Measurements from ENCODE around the gene NFATC2.
A peak's percentile ranks its signal among the peaks of the same experiment; 100 is the strongest.

Gene NFATC2

GRCh38 chr20:51460569-51461265, 81.8 kb downstream of the NFATC2 start:
- Histone ChIP-seq H3K36me3 (ENCODE audit: insufficient read depth, low read length) (no peaks in the 10 kb centered on the region), H3K27me3 (ENCODE audit: insufficient read depth, low read length) (no peaks in the 10 kb centered on the region), H2AFZ (ENCODE audit: low read length, unreplicated experiment) (no peak overlapping the region), H3K27ac (ENCODE audit: low read depth, low read length) (no peak overlapping the region), H3K79me2 (ENCODE audit: control insufficient read depth, insufficient read depth, low read length, unreplicated experiment) (no peaks in the 10 kb centered on the region), H3K4me3 (ENCODE audit: low read depth, low read length) (no peak overlapping the region), H3K4me1 (ENCODE audit: control insufficient read depth, insufficient read depth, low read length, unreplicated experiment) (peaks cover 18% of the 10 kb centered on the region)

GRCh38 chr20:51460163-51460562, 82.4 kb downstream of the NFATC2 start:
- H3K27ac ChIP-seq (ENCODE audit: low read depth, low read length) = no peak overlapping the region
- no peak overlapping the region for H3K4me3 ChIP-seq (ENCODE audit: low read depth, low read length)
- H3K36me3 ChIP-seq (ENCODE audit: insufficient read depth, low read length) = no peaks in the 10 kb centered on the region
- H2AFZ ChIP-seq (ENCODE audit: low read length, unreplicated experiment) = no peak overlapping the region
- H3K79me2 ChIP-seq (ENCODE audit: control insufficient read depth, insufficient read depth, low read length, unreplicated experiment) = no peaks in the 10 kb centered on the region
- no peaks in the 10 kb centered on the region for H3K27me3 ChIP-seq (ENCODE audit: insufficient read depth, low read length)
- H3K4me1 ChIP-seq (ENCODE audit: control insufficient read depth, insufficient read depth, low read length, unreplicated experiment) = peaks cover 18% of the 10 kb centered on the region

GRCh38 chr20:51458751-51459439, 83.6 kb downstream of the NFATC2 start:
- H3K27me3 ChIP-seq (ENCODE audit: insufficient read depth, low read length) = no peaks in the 10 kb centered on the region
- no peak overlapping the region for H3K4me3 ChIP-seq (ENCODE audit: low read depth, low read length)
- H3K36me3 ChIP-seq (ENCODE audit: insufficient read depth, low read length) = no peaks in the 10 kb centered on the region
- no peak overlapping the region for H3K27ac ChIP-seq (ENCODE audit: low read depth, low read length)
- H3K4me1 ChIP-seq (ENCODE audit: control insufficient read depth, insufficient read depth, low read length, unreplicated experiment) = peaks cover 18% of the 10 kb centered on the region
- H3K79me2 ChIP-seq (ENCODE audit: control insufficient read depth, insufficient read depth, low read length, unreplicated experiment) = no peaks in the 10 kb centered on the region
- H2AFZ ChIP-seq (ENCODE audit: low read length, unreplicated experiment) = no peak overlapping the region

GRCh38 chr20:51457533-51457932, 85.0 kb downstream of the NFATC2 start:
- Histone ChIP-seq H3K4me3 (ENCODE audit: low read depth, low read length) (no peak overlapping the region), H3K27ac (ENCODE audit: low read depth, low read length) (no peak overlapping the region), H3K36me3 (ENCODE audit: insufficient read depth, low read length) (no peaks in the 10 kb centered on the region), H3K79me2 (ENCODE audit: control insufficient read depth, insufficient read depth, low read length, unreplicated experiment) (no peaks in the 10 kb centered on the region), H2AFZ (ENCODE audit: low read length, unreplicated experiment) (no peak overlapping the region), H3K27me3 (ENCODE audit: insufficient read depth, low read length) (no peaks in the 10 kb centered on the region), H3K4me1 (ENCODE audit: control insufficient read depth, insufficient read depth, low read length, unreplicated experiment) (peaks cover 10% of the 10 kb centered on the region)

GRCh38 chr20:51456511-51457509, 85.7 kb downstream of the NFATC2 start:
- H3K4me1 ChIP-seq (ENCODE audit: control insufficient read depth, insufficient read depth, low read length, unreplicated experiment) = peaks cover 10% of the 10 kb centered on the region
- peak overlapping the region; percentile 63 for H3K4me3 ChIP-seq (ENCODE audit: low read depth, low read length)
- H3K36me3 ChIP-seq (ENCODE audit: insufficient read depth, low read length) = no peaks in the 10 kb centered on the region
- no peaks in the 10 kb centered on the region for H3K27me3 ChIP-seq (ENCODE audit: insufficient read depth, low read length)
- peak overlapping the region; percentile 76 for H3K27ac ChIP-seq (ENCODE audit: low read depth, low read length)
- H2AFZ ChIP-seq (ENCODE audit: low read length, unreplicated experiment) = peak overlapping the region; percentile 86
- H3K79me2 ChIP-seq (ENCODE audit: control insufficient read depth, insufficient read depth, low read length, unreplicated experiment) = no peaks in the 10 kb centered on the region

GRCh38 chr20:51454250-51454865, 88.2 kb downstream of the NFATC2 start:
- H2AFZ ChIP-seq (ENCODE audit: low read length, unreplicated experiment) = no peak overlapping the region
- H3K27ac ChIP-seq (ENCODE audit: low read depth, low read length) = no peak overlapping the region
- no peaks in the 10 kb centered on the region for H3K36me3 ChIP-seq (ENCODE audit: insufficient read depth, low read length)
- no peaks in the 10 kb centered on the region for H3K27me3 ChIP-seq (ENCODE audit: insufficient read depth, low read length)
- H3K4me1 ChIP-seq (ENCODE audit: control insufficient read depth, insufficient read depth, low read length, unreplicated experiment) = peaks cover 16% of the 10 kb centered on the region
- no peak overlapping the region for H3K4me3 ChIP-seq (ENCODE audit: low read depth, low read length)
- no peaks in the 10 kb centered on the region for H3K79me2 ChIP-seq (ENCODE audit: control insufficient read depth, insufficient read depth, low read length, unreplicated experiment)

GRCh38 chr20:51452734-51453365, 89.7 kb downstream of the NFATC2 start:
- Histone ChIP-seq H3K4me3 (ENCODE audit: low read depth, low read length) (no peak overlapping the region), H3K36me3 (ENCODE audit: insufficient read depth, low read length) (no peaks in the 10 kb centered on the region), H3K27ac (ENCODE audit: low read depth, low read length) (no peak overlapping the region), H2AFZ (ENCODE audit: low read length, unreplicated experiment) (no peak overlapping the region), H3K79me2 (ENCODE audit: control insufficient read depth, insufficient read depth, low read length, unreplicated experiment) (no peaks in the 10 kb centered on the region), H3K4me1 (ENCODE audit: control insufficient read depth, insufficient read depth, low read length, unreplicated experiment) (peaks cover 18% of the 10 kb centered on the region), H3K27me3 (ENCODE audit: insufficient read depth, low read length) (no peaks in the 10 kb centered on the region)

GRCh38 chr20:51452091-51452613, 90.4 kb downstream of the NFATC2 start:
- Histone ChIP-seq H3K4me1 (ENCODE audit: control insufficient read depth, insufficient read depth, low read length, unreplicated experiment) (peaks cover 22% of the 10 kb centered on the region), H3K79me2 (ENCODE audit: control insufficient read depth, insufficient read depth, low read length, unreplicated experiment) (no peaks in the 10 kb centered on the region), H3K27ac (ENCODE audit: low read depth, low read length) (no peak overlapping the region), H3K4me3 (ENCODE audit: low read depth, low read length) (no peak overlapping the region), H3K36me3 (ENCODE audit: insufficient read depth, low read length) (no peaks in the 10 kb centered on the region), H2AFZ (ENCODE audit: low read length, unreplicated experiment) (no peak overlapping the region), H3K27me3 (ENCODE audit: insufficient read depth, low read length) (no peaks in the 10 kb centered on the region)

GRCh38 chr20:51451484-51451883, 91.0 kb downstream of the NFATC2 start:
- H3K79me2 ChIP-seq (ENCODE audit: control insufficient read depth, insufficient read depth, low read length, unreplicated experiment) = no peaks in the 10 kb centered on the region
- H2AFZ ChIP-seq (ENCODE audit: low read length, unreplicated experiment) = no peak overlapping the region
- H3K36me3 ChIP-seq (ENCODE audit: insufficient read depth, low read length) = no peaks in the 10 kb centered on the region
- H3K27ac ChIP-seq (ENCODE audit: low read depth, low read length) = no peak overlapping the region
- H3K4me1 ChIP-seq (ENCODE audit: control insufficient read depth, insufficient read depth, low read length, unreplicated experiment) = peaks cover 17% of the 10 kb centered on the region
- no peaks in the 10 kb centered on the region for H3K27me3 ChIP-seq (ENCODE audit: insufficient read depth, low read length)
- no peak overlapping the region for H3K4me3 ChIP-seq (ENCODE audit: low read depth, low read length)

- H3K27ac ChIP-seq (ENCODE audit: low read depth, low read length) = no peak overlapping the region
- no peaks in the 10 kb centered on the region for H3K27me3 ChIP-seq (ENCODE audit: insufficient read depth, low read length)
- H3K36me3 ChIP-seq (ENCODE audit: insufficient read depth, low read length) = no peaks in the 10 kb centered on the region
- H3K4me3 ChIP-seq (ENCODE audit: low read depth, low read length) = no peak overlapping the region
- H2AFZ ChIP-seq (ENCODE audit: low read length, unreplicated experiment) = no peak overlapping the region
- H3K79me2 ChIP-seq (ENCODE audit: control insufficient read depth, insufficient read depth, low read length, unreplicated experiment) = no peaks in the 10 kb centered on the region
- peaks cover 18% of the 10 kb centered on the region for H3K4me1 ChIP-seq (ENCODE audit: control insufficient read depth, insufficient read depth, low read length, unreplicated experiment)
Observed at GRCh38 chr20:51450984-51451383, 91.5 kb downstream of the NFATC2 start.

Measured in ACC112 (cell line).